Karpas-422 (cell line): ENCODE measurements around the gene FIGN. TPM values are rescaled to one million over a fixed set of nuclear protein-coding genes. Genes with fewer than 3 reads are reported as not detected.
A peak's percentile ranks its signal among the peaks of the same experiment; 100 is the strongest.

Experiments used
- DNase-seq: peaks from one replicate; pipeline ENCODE4 v3.0.0-alpha.2; 2015
- H2AFZ ChIP-seq: fragments of 200-600 bp; sonication (generic); 2 replicates; pipeline ENCODE4 v1.6.1; 2014; ENCODE audit warnings: antibody characterized with exemption, low read length, mixed read lengths
- H3K27ac ChIP-seq: fragments of 200-600 bp; sonication (generic); 2 replicates; pipeline ENCODE4 v1.5.1; 2014; ENCODE audit warnings: mild to moderate bottlenecking, low read length, moderate library complexity
- H3K27me3 ChIP-seq: fragments of 200-600 bp; sonication (generic); 2 replicates; pipeline ENCODE4 v1.6.1; 2014; ENCODE audit warnings: low read length, mixed read lengths
- H3K36me3 ChIP-seq: fragments of 200-600 bp; sonication (generic); 2 replicates; pipeline ENCODE4 v1.6.1; 2014; ENCODE audit warnings: low read length, mixed read lengths; ENCODE audit not compliant: insufficient read depth
- H3K4me1 ChIP-seq: fragments of 200-600 bp; sonication (generic); 2 replicates; pipeline ENCODE4 v1.6.1; 2014; ENCODE audit warnings: mild to moderate bottlenecking, low read length, mixed read lengths
- H3K4me2 ChIP-seq: fragments of 200-600 bp; sonication (generic); 2 replicates; pipeline ENCODE4 v1.6.1; 2014; ENCODE audit warnings: low read length, low read depth, mild to moderate bottlenecking; ENCODE audit not compliant: poor library complexity, severe bottlenecking
- H3K4me3 ChIP-seq: fragments of 200-600 bp; sonication (generic); 2 replicates; pipeline ENCODE4 v1.5.1; 2014; ENCODE audit warnings: mild to moderate bottlenecking, antibody characterized with exemption, low read length, mixed read lengths
- H3K79me2 ChIP-seq: fragments of 200-600 bp; sonication (generic); 2 replicates; pipeline ENCODE4 v1.6.1; 2014; ENCODE audit warnings: mild to moderate bottlenecking, low read length, mixed read lengths
- H3K9ac ChIP-seq: fragments of 200-600 bp; sonication (generic); 2 replicates; pipeline ENCODE4 v1.6.0; 2014; ENCODE audit warnings: low read length
- H3K9me2 ChIP-seq: fragments of 200-600 bp; sonication (generic), shearing (Covaris generic); replicated peaks from 2 replicates; pipeline ENCODE4 v1.6.0; 2014; ENCODE audit warnings: mild to moderate bottlenecking, low read length, moderate library complexity; ENCODE audit not compliant: insufficient read depth
- H3K9me3 ChIP-seq: fragments of 300-700, 200-600 bp; sonication (generic); 2 replicates; pipeline ENCODE4 v1.6.1; 2014; ENCODE audit warnings: low read length, mixed read lengths
- H4K20me1 ChIP-seq: fragments of 200-600 bp; sonication (generic); 2 replicates; pipeline ENCODE4 v1.6.1; 2014; ENCODE audit warnings: mild to moderate bottlenecking, antibody characterized with exemption, low read length, low read depth; ENCODE audit not compliant: insufficient read depth
- total RNA-seq: library from RNA; depleted of rRNA; stranded (reverse); fragments of >200 nt; shearing (Covaris generic); gene quantifications from 2 replicates; pipeline ENCODE4 v1.2.3, GENCODE V29; 2014; ENCODE audit warnings: low replicate concordance

Gene FIGN
- total RNA-seq, 1 experiment from 2014 or later = not detected

DNA sequence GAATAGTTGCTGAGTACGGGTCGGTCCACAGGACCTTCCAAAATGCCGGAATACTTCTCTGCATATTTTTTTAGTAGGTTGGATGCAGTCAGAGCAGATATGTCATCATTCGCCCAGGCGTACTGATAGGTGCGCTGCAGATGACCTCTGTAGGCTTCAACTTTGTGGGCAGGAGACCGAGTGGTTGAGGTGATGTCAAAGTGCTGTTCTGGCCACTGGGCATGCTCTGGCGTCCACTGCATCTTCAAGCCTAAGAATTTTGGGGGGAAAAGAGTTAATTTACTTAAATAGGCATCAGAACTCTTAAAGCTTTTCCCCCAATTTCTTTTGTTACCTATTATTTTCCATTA lies 124.3 kb downstream of the FIGN start:
- H3K9ac ChIP-seq = no peak overlapping the region
- H3K4me2 ChIP-seq = no peak overlapping the region
- no peaks in the 10 kb centered on the region for H4K20me1 ChIP-seq
- H3K27me3 ChIP-seq = no peaks in the 10 kb centered on the region
- H3K4me1 ChIP-seq = peaks cover 17% of the 10 kb centered on the region
- H3K27ac ChIP-seq = no peak overlapping the region
- no peaks in the 10 kb centered on the region for H3K36me3 ChIP-seq
- no peaks in the 10 kb centered on the region for H3K9me3 ChIP-seq
- peak overlapping the region; percentile 42; the same call in 1 of the 2 replicates for H2AFZ ChIP-seq
- H3K79me2 ChIP-seq = no peaks in the 10 kb centered on the region
- DNase-seq = no peak
- no peak overlapping the region for H3K4me3 ChIP-seq
- no peaks in the 10 kb centered on the region for H3K9me2 ChIP-seq

DNA sequence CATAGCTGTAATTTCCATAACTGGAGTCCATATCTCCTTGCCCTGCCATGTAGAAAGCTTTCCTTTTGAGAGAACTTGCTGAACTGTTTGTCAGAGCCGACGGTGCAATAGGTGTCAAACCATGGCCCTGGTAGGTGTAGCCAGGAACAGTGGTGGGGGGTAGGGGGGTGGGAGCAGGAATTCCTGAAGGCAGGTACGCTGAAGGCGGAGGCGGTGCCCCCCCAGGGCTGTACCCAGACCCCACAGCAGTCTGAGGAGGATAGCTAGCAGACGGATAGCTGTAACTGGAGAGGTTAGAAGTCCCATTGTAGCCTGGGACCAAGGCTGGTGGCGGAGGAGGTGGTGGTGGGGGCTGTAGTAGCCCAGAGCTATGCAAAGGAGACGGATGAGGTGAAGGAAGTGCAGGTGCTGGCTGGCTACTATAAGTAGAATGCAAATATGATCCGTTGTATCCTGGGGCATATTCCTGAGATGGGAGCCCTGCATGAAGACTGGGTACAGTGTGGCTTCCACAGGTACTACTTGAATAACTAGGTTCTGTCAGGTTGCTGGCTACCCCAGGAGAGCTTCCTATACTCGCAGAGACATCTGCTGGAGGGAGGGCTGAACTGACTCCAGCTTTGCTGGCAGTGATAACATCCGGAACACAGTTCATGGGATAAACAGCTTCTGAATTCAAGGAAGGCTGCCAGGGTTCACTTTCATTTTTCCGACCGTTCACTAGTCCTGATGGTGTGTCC lies 124.8 kb downstream of the FIGN start:
- Histone ChIP-seq H3K9me3 (no peaks in the 10 kb centered on the region), H3K27me3 (no peaks in the 10 kb centered on the region), H4K20me1 (no peaks in the 10 kb centered on the region), H3K4me3 (no peak overlapping the region), H3K27ac (no peak overlapping the region), H3K36me3 (no peaks in the 10 kb centered on the region), H3K9me2 (no peaks in the 10 kb centered on the region), H3K4me2 (no peak overlapping the region), H3K9ac (no peak overlapping the region), H3K79me2 (no peaks in the 10 kb centered on the region), H3K4me1 (peaks cover 17% of the 10 kb centered on the region), H2AFZ (peak overlapping the region; percentile 42; the same call in 1 of the 2 replicates)
- DNase-seq = peak; percentile 83

DNA sequence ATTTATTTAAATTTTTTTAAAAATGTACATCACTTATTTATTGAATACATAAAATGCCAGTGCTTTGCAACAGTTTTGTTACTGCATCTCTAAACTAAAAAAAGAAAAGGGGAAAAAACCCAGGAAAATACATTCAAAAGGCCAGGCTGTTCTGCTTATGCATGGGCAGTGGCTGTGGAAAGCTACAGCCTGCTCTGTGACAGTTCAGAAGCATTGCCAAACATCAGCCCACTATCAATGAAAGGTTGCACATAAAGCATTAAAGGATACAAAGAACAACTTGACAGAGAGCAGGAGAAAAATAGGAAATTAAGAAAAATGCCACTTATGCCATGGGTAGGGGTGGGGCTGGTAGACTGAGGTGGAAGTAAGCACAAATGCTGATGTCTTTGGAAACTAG lies 128.2 kb downstream of the FIGN start:
- Histone ChIP-seq H3K36me3 (no peaks in the 10 kb centered on the region), H3K4me2 (no peak overlapping the region), H3K9me3 (no peaks in the 10 kb centered on the region), H3K9me2 (no peaks in the 10 kb centered on the region), H4K20me1 (no peaks in the 10 kb centered on the region), H3K79me2 (no peaks in the 10 kb centered on the region), H2AFZ (no peak overlapping the region), H3K4me3 (no peak overlapping the region), H3K4me1 (peaks cover 26% of the 10 kb centered on the region), H3K27ac (no peak overlapping the region), H3K9ac (no peak overlapping the region), H3K27me3 (no peaks in the 10 kb centered on the region)
- DNase-seq = no peak

DNA sequence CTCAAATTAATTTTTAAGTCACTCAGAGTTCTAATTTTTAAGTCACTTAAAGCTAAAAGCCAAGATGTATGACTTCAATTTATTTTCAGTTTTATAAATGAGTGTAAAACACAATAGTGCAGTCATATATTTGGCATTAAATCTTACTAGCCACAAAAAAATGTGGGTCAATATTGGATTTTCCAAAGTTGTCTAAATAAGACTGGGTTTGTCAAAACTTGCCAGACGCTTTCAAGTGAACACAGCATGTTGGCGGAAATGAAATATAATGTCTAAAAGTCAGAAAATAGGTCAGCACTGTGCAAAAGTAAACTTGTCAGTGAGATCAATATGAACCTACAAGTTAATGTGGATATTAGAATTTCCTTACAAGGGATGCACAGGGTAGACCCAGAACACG lies 128.9 kb downstream of the FIGN start:
- H3K9ac ChIP-seq = no peak overlapping the region
- no peaks in the 10 kb centered on the region for H4K20me1 ChIP-seq
- no peaks in the 10 kb centered on the region for H3K27me3 ChIP-seq
- H3K79me2 ChIP-seq = no peaks in the 10 kb centered on the region
- H3K4me1 ChIP-seq = peaks cover 26% of the 10 kb centered on the region
- no peak overlapping the region for H3K4me3 ChIP-seq
- H3K9me2 ChIP-seq = no peaks in the 10 kb centered on the region
- no peak for DNase-seq
- H3K36me3 ChIP-seq = no peaks in the 10 kb centered on the region
- H3K4me2 ChIP-seq = no peak overlapping the region
- no peaks in the 10 kb centered on the region for H3K9me3 ChIP-seq
- H2AFZ ChIP-seq = no peak overlapping the region
- no peak overlapping the region for H3K27ac ChIP-seq

DNA sequence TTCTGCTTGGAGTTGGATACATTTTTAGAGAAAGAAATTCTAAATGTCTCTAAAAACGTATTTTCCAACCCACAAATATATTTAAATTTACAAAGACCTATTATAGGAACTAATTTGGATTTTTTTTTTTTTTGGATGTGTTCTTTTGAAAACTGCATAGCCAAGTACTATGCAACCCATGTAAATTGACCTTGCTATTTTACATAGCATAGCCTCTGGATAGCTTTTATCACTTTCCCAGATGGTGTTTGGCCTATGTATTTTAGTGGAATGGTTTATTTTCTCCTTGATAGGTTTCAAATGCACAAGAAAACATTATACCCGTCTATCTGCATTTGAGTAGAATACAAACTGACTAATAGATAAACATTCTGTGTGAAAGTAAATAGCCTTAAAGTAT lies 130.0 kb downstream of the FIGN start:
- Histone ChIP-seq H3K9me2 (no peaks in the 10 kb centered on the region), H3K27me3 (no peaks in the 10 kb centered on the region), H3K4me3 (no peak overlapping the region), H3K9ac (no peak overlapping the region), H4K20me1 (no peaks in the 10 kb centered on the region), H3K9me3 (no peaks in the 10 kb centered on the region), H3K79me2 (no peaks in the 10 kb centered on the region), H3K4me1 (peaks cover 25% of the 10 kb centered on the region), H3K36me3 (no peaks in the 10 kb centered on the region), H3K27ac (no peak overlapping the region), H3K4me2 (no peak overlapping the region), H2AFZ (no peak overlapping the region)
- DNase-seq = no peak

DNA sequence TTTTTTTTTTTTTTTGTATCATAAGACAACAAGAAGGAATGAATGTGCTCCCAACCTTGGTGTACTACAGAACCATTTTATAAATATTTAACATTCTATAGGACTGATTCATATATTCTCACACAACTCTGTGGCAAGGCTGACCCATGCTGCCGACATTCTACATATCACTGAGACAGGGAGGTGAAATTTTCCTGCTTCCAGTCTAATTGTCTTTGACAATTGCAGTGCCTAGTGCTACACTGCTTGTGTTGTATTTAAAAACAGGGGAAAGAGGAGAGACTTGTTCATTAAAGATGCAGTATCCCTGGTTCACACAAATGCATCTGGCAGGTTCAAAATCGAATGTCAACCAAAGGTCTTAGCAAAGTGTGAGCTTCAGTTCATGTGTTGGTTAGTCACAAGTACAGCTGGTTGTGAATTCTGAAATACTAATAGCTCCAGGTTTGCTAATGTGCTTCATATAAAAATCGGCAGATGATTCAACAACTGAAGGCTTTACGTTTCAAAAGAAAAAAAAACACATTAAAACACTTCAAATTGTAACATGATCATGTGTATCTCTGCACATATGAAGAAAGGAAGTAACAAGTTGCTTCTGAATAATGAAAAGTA lies 130.8 kb downstream of the FIGN start:
- DNase-seq = no peak
- Histone ChIP-seq H2AFZ (0 out of 2 replicates have a peak overlapping the region, but pooled peaks have one; percentile 47), H3K9me3 (no peaks in the 10 kb centered on the region), H3K27me3 (no peaks in the 10 kb centered on the region), H3K9me2 (no peaks in the 10 kb centered on the region), H3K79me2 (no peaks in the 10 kb centered on the region), H3K9ac (no peak overlapping the region), H3K4me1 (peaks cover 31% of the 10 kb centered on the region), H4K20me1 (no peaks in the 10 kb centered on the region), H3K4me3 (no peak overlapping the region), H3K4me2 (peak overlapping the region; percentile 26), H3K36me3 (no peaks in the 10 kb centered on the region), H3K27ac (no peak overlapping the region)

DNA sequence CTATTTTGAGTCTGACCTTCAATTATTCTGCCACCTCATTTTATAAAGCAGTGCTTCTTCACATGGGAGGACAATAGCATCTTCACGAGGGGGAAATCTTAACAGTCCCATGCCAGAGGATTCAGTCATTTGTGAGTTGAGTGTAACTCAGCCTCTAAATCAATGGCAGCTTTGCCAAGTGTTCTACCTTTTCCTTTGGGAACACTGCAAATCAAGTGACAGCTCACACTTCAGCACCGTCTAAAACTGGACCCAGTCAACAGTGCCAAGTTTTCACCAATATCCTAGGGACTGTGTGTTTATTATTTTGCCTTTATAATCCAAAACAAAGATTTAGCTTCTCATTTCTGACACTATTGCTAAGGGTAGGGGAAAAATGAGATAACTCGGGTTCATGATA lies 133.6 kb downstream of the FIGN start:
- H3K9me3 ChIP-seq = no peaks in the 10 kb centered on the region
- H3K27me3 ChIP-seq = no peaks in the 10 kb centered on the region
- no peak for DNase-seq
- no peak overlapping the region for H2AFZ ChIP-seq
- no peak overlapping the region for H3K9ac ChIP-seq
- H3K9me2 ChIP-seq = no peaks in the 10 kb centered on the region
- no peak overlapping the region for H3K4me2 ChIP-seq
- no peak overlapping the region for H3K27ac ChIP-seq
- H3K4me3 ChIP-seq = no peak overlapping the region
- peaks cover 37% of the 10 kb centered on the region for H3K4me1 ChIP-seq
- H3K79me2 ChIP-seq = no peaks in the 10 kb centered on the region
- H3K36me3 ChIP-seq = no peaks in the 10 kb centered on the region
- H4K20me1 ChIP-seq = no peaks in the 10 kb centered on the region

DNA sequence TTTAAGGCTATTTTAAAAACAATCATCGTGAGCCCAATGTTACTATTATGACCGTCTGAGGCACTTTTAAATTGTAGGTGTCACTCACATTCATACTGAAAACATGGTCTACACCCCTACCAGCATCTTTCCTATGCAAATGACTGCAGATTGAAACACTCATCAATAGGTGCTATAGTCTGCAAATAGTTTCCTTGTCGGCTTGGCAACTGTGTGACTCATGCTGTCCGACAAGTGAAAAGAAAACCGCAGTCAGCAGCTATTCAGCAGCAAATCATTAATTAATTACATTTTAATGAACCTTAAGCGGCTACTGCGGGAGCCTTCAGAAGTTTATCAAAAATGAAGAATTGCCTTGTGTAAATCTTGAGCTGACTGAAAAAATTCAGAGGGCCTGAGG lies 134.4 kb downstream of the FIGN start:
- Histone ChIP-seq H3K9ac (no peak overlapping the region), H3K27ac (no peak overlapping the region), H3K4me1 (peaks cover 45% of the 10 kb centered on the region), H3K9me2 (no peaks in the 10 kb centered on the region), H3K27me3 (no peaks in the 10 kb centered on the region), H3K36me3 (no peaks in the 10 kb centered on the region), H3K4me2 (no peak overlapping the region), H3K79me2 (no peaks in the 10 kb centered on the region), H2AFZ (no peak overlapping the region), H3K9me3 (no peaks in the 10 kb centered on the region), H3K4me3 (no peak overlapping the region), H4K20me1 (no peaks in the 10 kb centered on the region)
- no peak for DNase-seq
